Effector CD8-positive, alpha-beta T cell (primary cell): ENCODE measurements around the gene ERCC8.
"Not testable (repeated sequence)": the region's sequence is repeated elsewhere in the genome, so short reads cannot be mapped to it uniquely, and the experiment has no call there.

ENCODE experiments used
- DNase-seq: peaks from one replicate; lab custom pipeline; 2025; lab: John Stamatoyannopoulos, UW

ERCC8 gene

GRCh38 chr5:60916646-60917045 lies 28.2 kb downstream of the ERCC8 start:
- no peak for DNase-seq

DNA sequence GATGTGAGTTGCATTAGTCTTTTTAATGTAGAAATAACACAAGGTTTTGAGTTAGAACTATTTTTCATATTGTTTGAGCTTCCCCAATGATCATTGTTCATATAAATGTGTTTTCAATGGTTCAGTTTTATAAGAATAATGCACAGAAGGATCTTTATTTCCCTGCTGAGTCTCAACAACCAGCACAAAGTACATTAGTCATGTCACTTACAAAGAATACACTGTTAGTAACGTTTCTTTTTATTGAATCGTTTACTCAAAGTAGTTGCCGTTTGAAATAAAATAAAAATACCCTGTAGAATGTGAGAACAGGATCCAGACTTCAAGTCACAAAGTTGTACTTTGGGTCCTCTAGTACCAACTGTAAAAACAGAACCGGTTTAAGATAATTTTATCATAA lies 41.5 kb downstream of the ERCC8 start:
- no peak for DNase-seq

DNA sequence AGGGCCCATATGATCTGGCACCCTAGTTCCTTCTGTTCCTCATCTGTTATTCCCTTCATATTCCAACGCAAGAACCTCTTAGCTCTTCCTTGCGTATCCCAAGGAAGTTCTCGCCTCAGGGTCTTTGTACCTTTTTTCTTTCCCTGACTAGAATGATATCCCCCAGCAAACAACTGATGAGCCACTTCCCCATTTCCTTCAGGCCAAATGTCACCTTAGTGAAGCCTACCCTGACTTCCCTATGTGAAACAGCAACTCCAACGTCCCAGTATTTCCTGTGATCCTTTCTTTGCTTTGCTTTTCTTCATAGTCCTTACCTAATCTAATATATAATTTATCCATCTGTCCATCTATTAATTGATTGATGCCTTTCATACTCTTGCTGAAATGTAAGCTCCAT lies 47.9 kb downstream of the ERCC8 start:
- no peak for DNase-seq

- no peak for DNase-seq
Measured at GRCh38 chr5:60893521-60893920, 51.3 kb downstream of the ERCC8 start.

- no peak for DNase-seq
Measured at GRCh38 chr5:60891667-60892066, 53.2 kb downstream of the ERCC8 start.

DNA sequence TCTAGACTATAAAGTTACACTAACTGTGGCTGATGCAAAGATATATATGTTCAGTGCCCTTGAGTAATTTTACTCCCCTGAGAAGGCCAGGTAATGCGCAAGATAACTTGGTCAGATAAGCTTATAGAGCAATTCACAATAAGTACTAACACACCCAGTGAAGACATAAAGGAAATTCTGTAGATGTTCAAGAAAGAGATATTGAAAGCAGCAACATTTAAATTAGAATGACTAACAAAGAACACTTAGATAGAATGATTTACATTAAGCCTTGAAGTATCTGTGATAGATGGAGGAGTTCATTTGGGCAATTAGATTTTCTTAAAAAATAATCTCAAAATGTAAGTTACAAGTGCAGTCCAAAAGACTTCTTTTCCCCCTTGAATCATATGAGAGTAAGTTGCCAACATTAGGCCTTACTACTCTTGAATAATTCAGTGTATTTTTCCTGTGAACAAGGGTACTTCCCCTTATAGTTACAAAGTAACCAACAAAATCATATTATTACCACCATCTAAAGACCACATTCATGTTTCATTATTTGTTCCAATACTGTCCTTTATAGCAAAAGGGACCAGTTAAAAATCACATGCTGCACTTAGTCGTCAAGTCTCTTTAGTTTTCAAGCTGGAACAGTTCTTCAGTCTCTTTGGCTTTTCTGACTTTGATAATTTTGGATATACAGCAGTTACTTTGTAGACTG lies 56.4 kb downstream of the ERCC8 start:
- DNase-seq = no peak

DNA sequence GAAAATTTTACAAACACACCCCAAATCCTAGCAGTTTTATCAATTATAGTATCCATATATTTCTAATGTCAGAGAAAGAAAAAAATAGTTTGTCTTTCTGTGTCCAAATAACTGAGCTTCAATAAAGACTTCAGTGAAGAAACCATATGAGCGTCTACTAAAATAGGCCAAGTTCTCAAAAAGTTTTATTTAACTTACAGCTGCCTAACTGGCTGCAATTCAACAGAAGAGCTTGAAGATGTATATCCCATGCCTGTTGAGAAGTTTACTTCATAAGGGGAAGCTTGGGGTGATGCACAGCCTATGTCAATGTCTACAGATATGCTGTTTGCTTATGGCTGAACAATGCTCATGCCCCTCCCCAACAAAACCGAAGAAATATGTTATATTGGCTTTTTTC lies 57.1 kb downstream of the ERCC8 start:
- DNase-seq = no peak

DNA sequence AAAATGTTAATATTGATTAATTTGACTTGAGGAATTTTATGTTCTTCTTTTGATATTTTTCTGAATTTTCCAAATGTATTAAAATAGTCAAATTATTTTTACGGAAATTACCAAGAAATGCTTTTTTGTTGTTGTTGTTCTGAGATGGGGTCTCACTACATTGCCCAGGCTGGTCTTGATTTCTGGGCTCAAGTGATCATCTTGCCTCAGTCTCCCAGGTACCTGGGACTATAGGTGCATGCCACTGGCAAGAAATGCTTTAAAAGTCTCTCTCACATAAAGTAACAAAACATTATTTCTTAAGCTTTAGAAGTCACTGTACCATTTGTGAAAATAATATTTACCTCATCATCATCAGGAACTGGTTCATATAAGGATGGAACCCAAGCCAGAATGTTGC lies 57.8 kb downstream of the ERCC8 start:
- DNase-seq = no peak

DNA sequence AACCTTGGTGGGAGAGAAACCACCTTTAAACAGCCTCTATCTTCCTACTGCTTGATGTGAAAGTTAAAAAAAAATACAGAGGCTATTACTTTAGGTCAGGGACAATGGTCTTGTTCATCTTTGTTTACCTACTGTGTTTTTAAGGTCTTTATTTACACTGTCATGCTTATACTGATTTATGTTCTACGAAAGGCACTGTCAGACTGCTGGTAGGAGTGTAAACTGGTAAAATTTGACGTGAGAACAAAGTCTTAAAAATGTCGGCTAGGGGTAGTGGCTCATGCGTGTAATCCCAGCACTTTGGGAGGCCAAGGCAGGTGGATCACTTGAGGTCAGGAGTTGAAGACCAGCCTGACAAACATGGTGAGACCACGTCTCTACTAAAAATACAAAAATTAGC lies 58.7 kb downstream of the ERCC8 start:
- no peak for DNase-seq

DNA sequence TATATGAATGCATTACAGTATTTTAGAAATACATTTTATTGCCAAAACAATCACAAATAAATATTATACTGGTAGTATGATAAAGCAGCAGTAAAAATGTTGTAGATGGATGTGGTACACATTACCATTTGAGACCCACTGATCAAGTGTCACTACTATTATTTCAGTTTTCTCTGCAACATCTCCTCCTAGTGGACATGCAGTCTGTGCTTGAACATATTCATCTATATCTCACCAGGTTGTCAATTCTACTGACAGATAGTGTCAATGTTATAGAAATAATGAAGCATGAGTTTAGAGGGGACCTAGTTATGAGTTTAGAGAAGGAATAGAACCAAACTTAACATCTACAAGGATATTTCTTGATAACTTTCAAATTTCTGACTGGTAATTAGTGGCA lies 61.6 kb downstream of the ERCC8 start:
- DNase-seq = no peak

DNA sequence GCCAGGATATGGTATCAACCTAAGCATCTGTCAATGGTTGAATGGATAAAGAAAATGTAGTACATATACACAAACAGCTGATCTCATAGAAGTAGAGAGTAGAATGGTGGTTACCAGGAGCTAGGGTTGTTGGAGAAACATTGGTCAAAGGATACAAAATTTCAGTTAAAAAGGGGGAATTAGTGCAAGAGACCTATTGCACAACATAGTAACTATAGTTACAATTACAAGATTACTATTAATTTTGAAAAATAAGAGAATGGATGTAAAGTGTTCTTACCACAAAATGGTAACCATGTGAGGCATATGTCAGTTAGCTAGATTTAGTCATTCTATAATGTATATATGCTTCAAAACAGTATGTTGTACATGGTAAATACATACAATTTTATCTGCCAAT lies 72.0 kb downstream of the ERCC8 start:
- no peak for DNase-seq

DNA sequence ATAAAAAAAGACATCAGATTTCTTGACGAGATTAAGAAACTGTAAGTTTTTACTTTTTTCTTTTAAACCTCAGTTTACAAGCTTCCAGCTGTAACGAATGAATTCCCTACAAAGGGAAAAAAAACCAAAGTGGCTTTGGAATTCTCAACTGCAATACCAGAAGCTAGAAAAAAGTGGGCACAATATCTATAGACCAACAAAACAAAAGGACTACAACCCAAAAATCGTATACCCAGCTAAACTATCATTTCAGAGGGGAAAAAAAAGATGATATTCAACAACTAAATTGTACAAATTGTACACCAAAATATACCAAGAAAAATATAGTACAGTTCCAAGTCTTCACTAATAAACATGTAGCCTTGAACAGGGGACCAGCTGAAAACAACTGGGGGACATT lies 74.0 kb downstream of the ERCC8 start:
- no peak for DNase-seq

GRCh38 chr5:60860572-60860971 lies 84.3 kb downstream of the ERCC8 start:
- DNase-seq = not testable (repeated sequence)

DNA sequence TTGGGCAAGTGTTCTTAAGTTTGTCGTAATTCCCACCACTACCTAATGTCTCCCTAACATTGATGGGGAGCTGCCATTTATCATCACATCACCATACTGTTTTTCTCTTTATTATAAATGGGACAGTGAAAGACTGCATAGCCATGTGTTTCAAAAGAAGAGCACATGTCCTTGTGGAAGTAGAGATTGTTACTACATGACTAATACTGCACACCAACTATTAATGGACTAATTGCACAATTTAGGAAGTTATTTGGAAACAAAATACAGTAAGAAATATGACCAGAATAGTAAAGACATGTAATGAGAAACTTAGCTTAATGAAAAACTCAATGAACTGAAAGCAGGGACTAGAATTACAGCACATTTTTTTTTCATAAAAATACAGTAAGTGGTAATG lies 88.8 kb downstream of the ERCC8 start:
- DNase-seq = no peak

GRCh38 chr5:60852940-60853339 lies 91.9 kb downstream of the ERCC8 start:
- no peak for DNase-seq

- DNase-seq = no peak
Measured at GRCh38 chr5:60852317-60852716, 92.6 kb downstream of the ERCC8 start.

DNA sequence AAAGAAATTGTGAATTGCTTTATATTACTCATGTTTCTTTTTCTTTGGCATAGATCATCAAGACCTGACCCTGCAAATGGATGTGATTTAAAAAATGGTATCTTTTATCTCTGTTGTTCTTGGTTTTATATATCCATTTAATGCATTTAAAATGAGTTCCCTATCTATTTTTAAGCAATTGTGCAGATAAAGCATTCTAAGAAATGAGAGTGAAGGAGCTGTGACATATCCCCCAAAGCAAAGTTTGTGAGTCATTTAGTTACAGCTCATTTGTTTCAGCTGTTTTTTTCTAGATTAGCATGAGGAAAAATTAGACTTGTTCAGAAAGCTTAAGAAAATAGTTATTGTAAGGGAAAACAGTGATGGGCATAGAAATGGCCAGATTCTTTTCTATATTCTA lies 93.2 kb downstream of the ERCC8 start:
- no peak for DNase-seq

DNA sequence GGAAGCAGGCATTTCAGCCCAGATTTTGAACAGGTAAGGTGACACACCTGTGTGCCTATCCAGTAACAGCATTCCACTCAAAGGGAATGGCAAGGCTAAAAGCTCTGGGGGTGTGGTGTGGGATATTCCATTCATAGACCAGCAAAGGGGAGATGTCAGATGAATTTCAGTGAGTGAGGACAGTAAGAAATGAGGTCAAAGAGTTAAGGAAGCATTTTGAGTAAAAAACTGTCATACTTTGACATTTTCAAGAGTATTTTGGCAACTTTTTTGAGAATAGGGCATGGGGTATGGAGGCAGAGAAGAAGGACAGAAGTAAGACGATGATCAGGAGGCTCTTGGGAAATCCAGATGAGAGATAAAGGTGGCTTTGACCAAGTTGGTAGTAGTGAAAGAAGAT lies 98.6 kb downstream of the ERCC8 start:
- DNase-seq = no peak

DNA sequence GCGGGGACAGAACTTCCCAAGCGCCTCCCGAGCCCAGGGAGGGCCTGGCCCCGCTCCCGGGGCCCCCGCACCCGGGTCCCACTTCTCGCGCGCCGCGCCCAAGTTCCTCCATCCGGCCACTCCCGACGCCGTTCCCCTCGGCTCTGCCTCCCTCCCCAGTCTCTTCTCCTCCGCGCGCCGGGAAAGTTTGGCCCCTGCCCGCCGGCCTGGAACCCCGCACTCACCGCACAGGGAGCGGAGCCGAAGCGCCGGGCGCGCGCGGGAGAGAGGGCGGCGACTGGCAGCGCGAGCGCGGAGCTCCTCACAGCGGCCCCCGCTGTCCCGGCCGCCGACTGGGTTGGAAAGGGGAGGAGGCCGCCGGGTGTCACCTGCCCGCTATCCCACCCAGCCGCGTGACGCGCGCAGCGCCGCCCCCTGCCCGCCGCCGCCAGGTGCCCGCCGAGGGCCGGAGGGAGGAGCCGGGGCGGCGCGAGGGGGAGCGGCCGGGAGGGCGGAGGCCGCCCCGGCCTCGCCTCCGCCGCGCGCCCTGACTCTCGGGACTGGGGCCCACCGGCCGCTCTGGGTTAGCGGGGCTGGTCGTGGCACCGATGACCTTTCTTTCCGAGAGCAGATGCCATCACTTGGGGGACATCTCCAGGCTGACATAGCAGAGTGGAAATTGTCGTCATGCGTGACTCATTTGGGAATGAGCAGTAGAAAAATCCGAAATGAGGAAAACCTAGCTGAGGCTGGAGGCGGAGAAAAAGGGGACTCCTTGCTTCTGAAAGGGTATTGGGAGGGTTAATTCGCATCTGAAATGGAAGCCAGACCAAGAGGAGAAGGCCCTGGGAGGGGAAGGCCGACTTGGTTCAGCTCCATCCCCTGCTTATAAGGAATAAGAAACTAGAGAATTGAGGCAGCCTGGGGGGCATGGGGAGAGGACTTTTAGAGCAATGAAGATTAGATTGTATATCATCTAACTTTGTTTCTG lies 100.6 kb downstream of the ERCC8 start, which contains the start of gene ELOVL7:
TSS of gene ELOVL7 (minus strand) at position 334 of the 970 bp plus-strand sequence. CDS start 56,872 bp downstream, outside the sequence.
- DNase-seq = no peak

DNA sequence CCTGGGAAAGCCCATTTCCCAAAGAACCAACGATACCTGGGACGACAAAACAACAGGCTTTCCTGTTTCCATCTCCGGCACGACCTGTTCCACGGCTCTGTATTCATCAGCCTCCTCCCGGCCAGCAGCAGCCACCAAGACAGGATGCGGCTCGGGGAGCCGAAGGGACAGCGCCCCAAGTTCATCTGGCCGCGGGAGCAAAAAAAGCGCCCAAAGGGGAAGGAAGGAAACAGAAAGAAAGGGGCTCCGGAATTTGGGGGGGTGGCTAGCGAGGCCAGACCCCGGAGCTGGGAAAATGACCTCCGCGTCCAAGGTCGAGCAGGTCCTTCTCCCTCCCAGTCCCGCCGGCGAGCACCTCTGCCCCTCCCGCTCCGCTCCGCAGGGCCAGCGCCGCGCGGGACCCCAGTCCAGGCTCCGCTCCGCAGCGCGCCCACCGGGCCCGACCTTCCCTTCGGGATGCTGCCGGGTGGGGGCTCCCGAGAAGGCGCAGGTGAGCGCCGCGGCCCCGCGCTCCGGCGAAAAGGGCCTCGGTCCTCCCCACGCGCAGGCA lies 101.4 kb downstream of the ERCC8 start:
- no peak for DNase-seq

DNA sequence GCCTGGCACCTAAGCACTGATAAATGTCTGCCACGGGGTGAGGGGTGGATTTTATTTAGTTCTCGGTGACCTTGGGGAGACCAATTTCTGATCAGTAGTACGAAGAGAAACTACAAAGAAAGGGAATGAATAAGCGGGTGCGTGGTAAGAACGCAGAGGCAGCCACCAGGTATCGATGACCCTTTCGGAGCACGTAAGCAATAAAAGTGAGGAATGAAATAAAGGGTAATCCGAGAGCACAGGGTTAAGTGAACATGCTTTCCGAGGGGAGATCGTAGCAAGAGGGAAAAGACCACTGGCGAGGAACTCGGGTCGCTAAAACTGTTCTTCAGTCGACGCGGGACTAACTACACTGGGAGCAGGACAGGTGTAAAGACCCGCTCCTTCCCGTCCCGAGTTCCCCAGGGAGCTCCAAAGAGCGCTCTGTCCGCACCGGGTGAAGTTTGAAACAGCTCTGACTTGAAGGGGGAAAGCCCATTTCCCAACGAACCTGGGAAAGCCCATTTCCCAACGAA lies 101.9 kb downstream of the ERCC8 start:
- no peak for DNase-seq

GRCh38 chr5:60841361-60841760 lies 103.5 kb downstream of the ERCC8 start:
- DNase-seq = no peak

DNA sequence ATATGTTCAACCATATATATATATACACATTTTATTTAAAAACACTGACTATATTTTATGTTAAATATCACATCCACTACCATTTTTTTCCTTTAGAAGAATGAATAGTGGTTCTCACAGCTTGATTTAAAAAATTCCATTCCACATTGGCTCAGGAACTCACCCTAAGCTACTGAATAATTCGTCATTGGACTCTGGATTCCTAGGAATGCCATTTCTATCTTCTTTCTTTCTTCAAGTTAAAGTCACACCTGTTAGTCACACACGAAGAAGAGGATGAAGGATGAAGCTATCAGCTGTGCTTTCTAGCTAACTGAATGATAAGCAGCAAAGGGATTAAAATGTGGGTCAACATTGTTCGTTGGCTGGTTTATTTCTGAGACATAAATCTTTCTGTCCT lies 108.7 kb downstream of the ERCC8 start:
- DNase-seq = no peak
